K562 (cell line): ENCODE data around the gene NT5C1A.

Experiments
- CAMTA2 ChIP-seq: fragments of 250-450 bp; sonication (Bioruptor Pico); conservative IDR thresholded peaks from 2 replicates; pipeline ENCODE4 v1.5.1; 2022
- DLX4 ChIP-seq: fragments of 250-450 bp; sonication (Bioruptor Pico); IDR thresholded peaks from 2 replicates; pipeline ENCODE4 v1.6.1; 2021; ENCODE audit warnings: mild to moderate bottlenecking
- ETV6 ChIP-seq, 3 experiments: fragments of 150-350 bp in 1 of 3; sonication (generic) in 1 of 3; formaldehyde crosslinking in 1 of 3; IDR thresholded peaks; 2 replicates each; pipeline versions ENCODE4 v1.6.1 to v1.8.0; 2014 to 2022; ENCODE audit warnings: borderline replicate concordance in 2 of 3, low read depth in 2 of 3, antibody characterized with exemption in 1 of 3, low read length in 1 of 3, mild to moderate bottlenecking in 1 of 3, missing genetic modification reagents in 1 of 3
- HMG20A ChIP-seq: fragments of 450-650 bp; formaldehyde crosslinking; conservative IDR thresholded peaks from 2 replicates; pipeline ENCODE4 v1.4.0; 2020; ENCODE audit warnings: mild to moderate bottlenecking, mixed read lengths
- KLF16 ChIP-seq: IDR thresholded peaks from 2 replicates; pipeline ENCODE4 v1.6.1; 2016; ENCODE audit warnings: antibody characterized with exemption
- MYBL2 ChIP-seq, 2 experiments: fragments of 450-650 bp in 1 of 2; sonication (generic) in 1 of 2; formaldehyde crosslinking in 1 of 2; IDR thresholded peaks; 2 replicates each; pipeline versions ENCODE4 v1.6.1 to v1.8.1; 2017 to 2022; ENCODE audit warnings: borderline replicate concordance in 1 of 2, inconsistent platforms in 1 of 2, low read depth in 1 of 2, mild to moderate bottlenecking in 1 of 2, missing genetic modification reagents in 1 of 2, moderate library complexity in 1 of 2
- PML ChIP-seq: IDR thresholded peaks from 2 replicates; pipeline ENCODE4 v1.6.1; 2012; ENCODE audit warnings: low read length, inconsistent platforms
- POLR2A ChIP-seq: fragments of 450-650 bp; conservative IDR thresholded peaks from 2 replicates; pipeline ENCODE4 v1.6.1; 2016
- SETDB1 ChIP-seq: IDR thresholded peaks from one replicate; pipeline ENCODE4 v1.6.1; 2012; ENCODE audit warnings: low read length, control low read depth, inconsistent platforms
- ZNF12 ChIP-seq: sonication (generic); formaldehyde crosslinking; IDR thresholded peaks from 2 replicates; pipeline ENCODE4 v1.4.0; 2020; ENCODE audit warnings: mild to moderate bottlenecking, missing genetic modification reagents
- ZNF436 ChIP-seq: fragments of 250-450, 450-650 bp; sonication (Bioruptor Pico); formaldehyde crosslinking; IDR thresholded peaks from 2 replicates; pipeline ENCODE4 v1.7.0; 2020; ENCODE audit warnings: mild to moderate bottlenecking
- TF ChIP-seq, protein P1 (sequence below), 3 experiments: IDR thresholded peaks in 2 of 3; conservative IDR thresholded peaks in 1 of 3; 2 replicates each; pipeline ENCODE4 v1.5.1; 2011 to 2012; ENCODE audit warnings: low read length in 3 of 3, mild to moderate bottlenecking in 3 of 3, control low read depth in 2 of 3, improper control_type of control experiment in 1 of 3, inconsistent platforms in 1 of 3, low read depth in 1 of 3, mixed read lengths in 1 of 3, moderate library complexity in 1 of 3; ENCODE audit not compliant: insufficient read depth in 2 of 3
- TF ChIP-seq, protein P2 (sequence below): sonication (generic); formaldehyde crosslinking; IDR thresholded peaks from 2 replicates; pipeline ENCODE4 v1.8.0; 2022; ENCODE audit warnings: mild to moderate bottlenecking, missing genetic modification reagents

DNA sequence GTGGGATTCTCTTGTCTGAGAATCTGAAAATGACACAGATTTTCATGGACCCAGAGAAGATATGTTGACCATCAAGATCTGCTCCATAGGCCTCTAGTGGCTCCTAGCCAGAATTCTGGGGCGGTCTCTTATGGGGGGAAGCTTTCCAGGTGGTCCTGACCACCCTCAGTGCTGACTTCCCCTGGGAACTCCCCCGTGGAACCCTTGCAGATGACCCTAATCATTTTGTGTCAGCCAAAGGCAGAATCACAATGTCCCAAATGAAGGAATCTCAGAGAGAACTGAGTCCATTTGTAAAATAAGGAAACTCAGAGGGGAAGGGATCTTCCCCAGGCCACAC lies 36.1 kb downstream of the NT5C1A start:
- TF ChIP-seq KLF16 (no peak), ETV6 (IDR thresholded peaks at IDR 0.05; ENCODE audit: borderline replicate concordance in 1 of 2, low read depth in 2 of 2, low read length in 1 of 2) (no peak), ETV6 (CRISPR knock-in tag; IDR thresholded peaks at IDR 0.05; ENCODE audit: borderline replicate concordance) (no peak), ZNF12 (CRISPR knock-in tag) (no peak), POLR2A (no peak), DLX4 (CRISPR knock-in tag) (no peak), HMG20A (CRISPR knock-in tag) (no peak), SETDB1 (no peak), ZNF436 (CRISPR knock-in tag) (no peak), PML (no peak), MYBL2 (IDR thresholded peaks at IDR 0.05; ENCODE audit: low read depth) (no peak), MYBL2 (CRISPR knock-in tag; IDR thresholded peaks at IDR 0.05; ENCODE audit: borderline replicate concordance) (no peak), CAMTA2 (no peak)
- TF ChIP-seq, protein P1, sequence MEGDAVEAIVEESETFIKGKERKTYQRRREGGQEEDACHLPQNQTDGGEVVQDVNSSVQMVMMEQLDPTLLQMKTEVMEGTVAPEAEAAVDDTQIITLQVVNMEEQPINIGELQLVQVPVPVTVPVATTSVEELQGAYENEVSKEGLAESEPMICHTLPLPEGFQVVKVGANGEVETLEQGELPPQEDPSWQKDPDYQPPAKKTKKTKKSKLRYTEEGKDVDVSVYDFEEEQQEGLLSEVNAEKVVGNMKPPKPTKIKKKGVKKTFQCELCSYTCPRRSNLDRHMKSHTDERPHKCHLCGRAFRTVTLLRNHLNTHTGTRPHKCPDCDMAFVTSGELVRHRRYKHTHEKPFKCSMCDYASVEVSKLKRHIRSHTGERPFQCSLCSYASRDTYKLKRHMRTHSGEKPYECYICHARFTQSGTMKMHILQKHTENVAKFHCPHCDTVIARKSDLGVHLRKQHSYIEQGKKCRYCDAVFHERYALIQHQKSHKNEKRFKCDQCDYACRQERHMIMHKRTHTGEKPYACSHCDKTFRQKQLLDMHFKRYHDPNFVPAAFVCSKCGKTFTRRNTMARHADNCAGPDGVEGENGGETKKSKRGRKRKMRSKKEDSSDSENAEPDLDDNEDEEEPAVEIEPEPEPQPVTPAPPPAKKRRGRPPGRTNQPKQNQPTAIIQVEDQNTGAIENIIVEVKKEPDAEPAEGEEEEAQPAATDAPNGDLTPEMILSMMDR (IDR thresholded peaks at IDR 0.05 in 2 of 3, conservative IDR thresholded peaks at IDR 0.05 in 1 of 3; ENCODE audit: insufficient read depth in 2 of 3, low read depth in 1 of 3, low read length in 3 of 3): no peak
- TF ChIP-seq, protein P2, sequence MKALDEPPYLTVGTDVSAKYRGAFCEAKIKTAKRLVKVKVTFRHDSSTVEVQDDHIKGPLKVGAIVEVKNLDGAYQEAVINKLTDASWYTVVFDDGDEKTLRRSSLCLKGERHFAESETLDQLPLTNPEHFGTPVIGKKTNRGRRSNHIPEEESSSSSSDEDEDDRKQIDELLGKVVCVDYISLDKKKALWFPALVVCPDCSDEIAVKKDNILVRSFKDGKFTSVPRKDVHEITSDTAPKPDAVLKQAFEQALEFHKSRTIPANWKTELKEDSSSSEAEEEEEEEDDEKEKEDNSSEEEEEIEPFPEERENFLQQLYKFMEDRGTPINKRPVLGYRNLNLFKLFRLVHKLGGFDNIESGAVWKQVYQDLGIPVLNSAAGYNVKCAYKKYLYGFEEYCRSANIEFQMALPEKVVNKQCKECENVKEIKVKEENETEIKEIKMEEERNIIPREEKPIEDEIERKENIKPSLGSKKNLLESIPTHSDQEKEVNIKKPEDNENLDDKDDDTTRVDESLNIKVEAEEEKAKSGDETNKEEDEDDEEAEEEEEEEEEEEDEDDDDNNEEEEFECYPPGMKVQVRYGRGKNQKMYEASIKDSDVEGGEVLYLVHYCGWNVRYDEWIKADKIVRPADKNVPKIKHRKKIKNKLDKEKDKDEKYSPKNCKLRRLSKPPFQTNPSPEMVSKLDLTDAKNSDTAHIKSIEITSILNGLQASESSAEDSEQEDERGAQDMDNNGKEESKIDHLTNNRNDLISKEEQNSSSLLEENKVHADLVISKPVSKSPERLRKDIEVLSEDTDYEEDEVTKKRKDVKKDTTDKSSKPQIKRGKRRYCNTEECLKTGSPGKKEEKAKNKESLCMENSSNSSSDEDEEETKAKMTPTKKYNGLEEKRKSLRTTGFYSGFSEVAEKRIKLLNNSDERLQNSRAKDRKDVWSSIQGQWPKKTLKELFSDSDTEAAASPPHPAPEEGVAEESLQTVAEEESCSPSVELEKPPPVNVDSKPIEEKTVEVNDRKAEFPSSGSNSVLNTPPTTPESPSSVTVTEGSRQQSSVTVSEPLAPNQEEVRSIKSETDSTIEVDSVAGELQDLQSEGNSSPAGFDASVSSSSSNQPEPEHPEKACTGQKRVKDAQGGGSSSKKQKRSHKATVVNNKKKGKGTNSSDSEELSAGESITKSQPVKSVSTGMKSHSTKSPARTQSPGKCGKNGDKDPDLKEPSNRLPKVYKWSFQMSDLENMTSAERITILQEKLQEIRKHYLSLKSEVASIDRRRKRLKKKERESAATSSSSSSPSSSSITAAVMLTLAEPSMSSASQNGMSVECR (CRISPR knock-in tag): no peak
